Measurements from ENCODE around the gene GPR107. TPM values are rescaled to one million over a fixed set of nuclear protein-coding genes. Genes with fewer than 3 reads are reported as not detected.
A peak's percentile ranks its signal among the peaks of the same experiment; 100 is the strongest.

The GPR107 gene
- total and polyA plus RNA-seq, 3 experiments from 2014 or later = 4.2 to 21.4 (median 21.3) TPM

DNA sequence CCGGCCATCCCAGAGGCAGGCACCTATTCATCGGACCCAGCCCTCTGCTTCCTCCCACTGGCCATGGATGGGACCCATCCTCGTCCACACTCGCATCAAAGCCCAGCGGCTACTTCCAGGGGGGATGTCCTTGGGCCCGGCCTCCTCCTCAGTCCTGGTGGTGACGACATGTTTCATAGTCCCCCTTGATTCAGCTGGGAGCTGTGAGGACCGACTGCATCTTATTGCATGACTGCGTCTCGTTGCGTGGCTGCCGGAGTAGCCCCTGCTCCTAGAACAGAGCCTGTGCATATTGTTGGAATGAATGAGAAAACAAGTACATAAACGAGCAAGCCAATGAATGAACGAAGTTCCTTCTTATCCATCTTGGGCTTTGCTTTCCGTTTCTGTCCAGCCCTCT is 131.3 kb downstream of the GPR107 start:
- no peaks in the 10 kb centered on the region for H3K9me3 Mint-ChIP-seq
- H3K27ac Mint-ChIP-seq = peak overlapping the region in 1 of 8 donors; percentile 91
- no peaks in the 10 kb centered on the region for H3K4me1 Mint-ChIP-seq
- H3K4me3 Mint-ChIP-seq = no peak overlapping the region
- CTCF ChIA-PET = interaction anchor here (1.2 kb wide), 1 partner anchor 57 kb away, joined by 5 read pairs; no protein-coding TSS in a partner anchor
- no peaks in the 10 kb centered on the region for H3K4me1 ChIP-seq (ENCODE audit: insufficient read depth, low read length)
- H3K27ac ChIP-seq (ENCODE audit: low read depth, low read length) = no peak overlapping the region
- peaks cover 0 to 3% of the 10 kb centered on the region in 2 donors for H3K27me3 Mint-ChIP-seq
- H3K9me3 ChIP-seq (ENCODE audit: low read length) = no peaks in the 10 kb centered on the region
- no peak for DNase-seq
- H3K36me3 Mint-ChIP-seq = no peaks in the 10 kb centered on the region
- POLR2A ChIA-PET = no interaction called here
- no peaks in the 10 kb centered on the region for H3K27me3 ChIP-seq (ENCODE audit: insufficient read depth, low read length, poor library complexity, severe bottlenecking)
- no peaks in the 10 kb centered on the region for H3K36me3 ChIP-seq (ENCODE audit: insufficient read depth, low read length)
- H3K4me3 ChIP-seq (ENCODE audit: low read length) = no peak overlapping the region

DNA sequence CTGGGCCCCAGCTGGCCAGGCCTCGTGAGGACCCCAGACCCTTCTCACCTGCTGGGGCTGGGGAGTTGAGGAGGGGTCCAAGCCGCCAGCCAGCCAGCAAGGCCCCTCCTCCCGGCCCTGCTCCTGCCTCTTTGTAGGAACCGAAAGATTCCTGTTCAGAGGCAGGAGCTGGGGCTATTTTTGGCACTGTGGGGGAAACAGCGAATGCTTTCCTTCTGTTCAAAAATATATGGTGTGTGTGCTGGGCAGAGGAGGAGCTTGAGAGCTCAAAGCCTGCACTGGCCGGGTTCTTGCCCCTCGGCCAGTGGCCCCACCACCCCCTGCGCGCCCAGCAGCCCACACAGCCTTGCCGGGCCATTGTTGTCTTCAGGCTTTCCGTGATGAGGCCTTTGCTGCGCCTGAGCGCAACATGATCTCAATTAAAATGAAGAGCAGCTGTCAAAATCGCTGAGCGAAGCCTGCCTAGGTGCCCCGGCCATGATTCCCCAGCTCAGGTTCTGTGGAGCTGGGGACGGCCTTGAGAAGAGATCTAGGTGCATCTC is 131.9 kb downstream of the GPR107 start:
- DNase-seq = no peak
- Mint-ChIP-seq H3K27ac (peak overlapping the region in 1 of 8 donors; percentile 54), H3K9me3 (no peaks in the 10 kb centered on the region), H3K4me1 (no peaks in the 10 kb centered on the region), H3K4me3 (no peak overlapping the region), H3K27me3 (peaks cover 0 to 3% of the 10 kb centered on the region in 2 donors), H3K36me3 (no peaks in the 10 kb centered on the region)
- ChIA-PET POLR2A (no interaction called here), CTCF (interaction anchor here (1.2 kb wide), 1 partner anchor 57 kb away, joined by 5 read pairs; no protein-coding TSS in a partner anchor)
- Histone ChIP-seq H3K9me3 (ENCODE audit: low read length) (no peaks in the 10 kb centered on the region), H3K36me3 (ENCODE audit: insufficient read depth, low read length) (no peaks in the 10 kb centered on the region), H3K27ac (ENCODE audit: low read depth, low read length) (no peak overlapping the region), H3K27me3 (ENCODE audit: insufficient read depth, low read length, poor library complexity, severe bottlenecking) (no peaks in the 10 kb centered on the region), H3K4me3 (ENCODE audit: low read length) (no peak overlapping the region), H3K4me1 (ENCODE audit: insufficient read depth, low read length) (no peaks in the 10 kb centered on the region)

GRCh38 chr9:130186051-130186450 is 132.3 kb downstream of the GPR107 start:
- no peaks in the 10 kb centered on the region for H3K27me3 ChIP-seq (ENCODE audit: insufficient read depth, low read length, poor library complexity, severe bottlenecking)
- Mint-ChIP-seq H3K4me1 (no peaks in the 10 kb centered on the region), H3K9me3 (no peaks in the 10 kb centered on the region), H3K27ac (peak overlapping the region in 2 of 8 donors; percentile 33 to 54), H3K27me3 (peaks cover 0 to 3% of the 10 kb centered on the region in 2 donors), H3K36me3 (no peaks in the 10 kb centered on the region), H3K4me3 (no peak overlapping the region)
- no peaks in the 10 kb centered on the region for H3K36me3 ChIP-seq (ENCODE audit: insufficient read depth, low read length)
- ChIA-PET POLR2A (no interaction called here), CTCF (interaction anchor here (1.2 kb wide), 1 partner anchor 56 kb away, joined by 5 read pairs; no protein-coding TSS in a partner anchor)
- no peaks in the 10 kb centered on the region for H3K4me1 ChIP-seq (ENCODE audit: insufficient read depth, low read length)
- H3K9me3 ChIP-seq (ENCODE audit: low read length) = no peaks in the 10 kb centered on the region
- H3K27ac ChIP-seq (ENCODE audit: low read depth, low read length) = no peak overlapping the region
- H3K4me3 ChIP-seq (ENCODE audit: low read length) = no peak overlapping the region
- DNase-seq = no peak

- CTCF ChIA-PET = no interaction called here
Measured at GRCh38 chr9:130186839-130187522, 133.3 kb downstream of the GPR107 start.

DNA sequence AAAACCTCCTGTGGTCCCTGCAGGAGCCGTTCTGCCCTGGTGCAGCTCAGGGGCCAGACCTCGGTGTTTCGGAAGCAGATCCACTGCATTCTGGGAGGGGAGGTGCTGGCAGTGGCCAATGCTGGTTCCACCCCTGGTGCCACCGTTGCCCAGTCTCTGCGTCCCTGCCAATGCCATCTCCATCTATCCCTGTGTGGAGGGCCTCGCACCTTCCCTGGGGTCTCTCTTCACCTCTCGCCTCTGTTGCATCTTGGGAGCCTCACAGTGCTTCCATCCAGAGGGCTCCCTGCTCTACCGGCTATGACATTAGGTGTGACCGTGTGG is 133.8 kb downstream of the GPR107 start:
- no peak overlapping the region for H3K4me3 Mint-ChIP-seq
- DNase-seq = no peak
- no peak overlapping the region for H3K4me3 ChIP-seq (ENCODE audit: low read length)

More at GRCh38 chr9:130186839-130187522, 133.3 kb downstream of the GPR107 start:
- H3K36me3 ChIP-seq (ENCODE audit: insufficient read depth, low read length) = no peaks in the 10 kb centered on the region
- peak overlapping the region in 1 of 8 donors; percentile 57 for H3K27ac Mint-ChIP-seq
- no peaks in the 10 kb centered on the region for H3K4me1 ChIP-seq (ENCODE audit: insufficient read depth, low read length)
- peaks cover 0 to 3% of the 10 kb centered on the region in 2 donors for H3K27me3 Mint-ChIP-seq
- no peaks in the 10 kb centered on the region for H3K9me3 ChIP-seq (ENCODE audit: low read length)
- POLR2A ChIA-PET = no interaction called here
- no peaks in the 10 kb centered on the region for H3K36me3 Mint-ChIP-seq
- no peak overlapping the region for H3K27ac ChIP-seq (ENCODE audit: low read depth, low read length)
- DNase-seq = no peak
- H3K4me1 Mint-ChIP-seq = no peaks in the 10 kb centered on the region
- no peak overlapping the region for H3K4me3 ChIP-seq (ENCODE audit: low read length)
- H3K4me3 Mint-ChIP-seq = no peak overlapping the region
- no peaks in the 10 kb centered on the region for H3K27me3 ChIP-seq (ENCODE audit: insufficient read depth, low read length, poor library complexity, severe bottlenecking)
- H3K9me3 Mint-ChIP-seq = no peaks in the 10 kb centered on the region

GRCh38 chr9:130188860-130189481 is 135.3 kb downstream of the GPR107 start:
- Mint-ChIP-seq H3K4me1 (peaks cover 0 to under 1% (median 0%) of the 10 kb centered on the region in 3 donors), H3K4me3 (no peak overlapping the region), H3K36me3 (no peaks in the 10 kb centered on the region), H3K27ac (no peak overlapping the region), H3K9me3 (no peaks in the 10 kb centered on the region), H3K27me3 (peaks cover 3 to 6% of the 10 kb centered on the region in 2 donors)
- ChIA-PET POLR2A (no interaction called here), CTCF (no interaction called here)
- Histone ChIP-seq H3K36me3 (ENCODE audit: insufficient read depth, low read length) (no peaks in the 10 kb centered on the region), H3K4me1 (ENCODE audit: insufficient read depth, low read length) (no peaks in the 10 kb centered on the region), H3K9me3 (ENCODE audit: low read length) (no peaks in the 10 kb centered on the region), H3K27ac (ENCODE audit: low read depth, low read length) (no peak overlapping the region), H3K27me3 (ENCODE audit: insufficient read depth, low read length, poor library complexity, severe bottlenecking) (no peaks in the 10 kb centered on the region), H3K4me3 (ENCODE audit: low read length) (no peak overlapping the region)
- no peak for DNase-seq

More for the DNA sequence above, 133.8 kb downstream of the GPR107 start:
- ChIA-PET POLR2A (no interaction called here), CTCF (no interaction called here)
- Mint-ChIP-seq H3K27me3 (peaks cover 3% of the 10 kb centered on the region in 2 donors), H3K4me1 (no peaks in the 10 kb centered on the region), H3K9me3 (no peaks in the 10 kb centered on the region), H3K27ac (peak overlapping the region in 3 of 8 donors; percentile 57 to 64 (median 57)), H3K36me3 (no peaks in the 10 kb centered on the region)
- H3K4me1 ChIP-seq (ENCODE audit: insufficient read depth, low read length) = no peaks in the 10 kb centered on the region
- H3K27me3 ChIP-seq (ENCODE audit: insufficient read depth, low read length, poor library complexity, severe bottlenecking) = no peaks in the 10 kb centered on the region
- H3K36me3 ChIP-seq (ENCODE audit: insufficient read depth, low read length) = no peaks in the 10 kb centered on the region
- no peak overlapping the region for H3K27ac ChIP-seq (ENCODE audit: low read depth, low read length)
- no peaks in the 10 kb centered on the region for H3K9me3 ChIP-seq (ENCODE audit: low read length)

Other genes starting within 250 kb of the GPR107 start
- gene TOR1A, start 229.8 kb upstream of the GPR107 start, total RNA-seq = 10 to 100 TPM; 53.8 to 53.9 TPM
- gene TOR1A, start 229.8 kb upstream of the GPR107 start, polyA plus RNA-seq = 73.8 TPM
- gene C9orf78, start 218.6 kb upstream of the GPR107 start, total RNA-seq = 10 to 100 TPM; 71.4 to 76.4 TPM
- 249 TPM for gene C9orf78, start 218.6 kb upstream of the GPR107 start, polyA plus RNA-seq
- 10 to 100 TPM; 50.2 to 50.8 TPM for gene USP20, start 218.4 kb upstream of the GPR107 start, total RNA-seq
- 50.3 TPM for gene USP20, start 218.4 kb upstream of the GPR107 start, polyA plus RNA-seq
- gene FNBP1, start 10.7 kb upstream of the GPR107 start, total RNA-seq = 100 to 1,000 TPM; 226 to 230 TPM
- 176 TPM for gene FNBP1, start 10.7 kb upstream of the GPR107 start, polyA plus RNA-seq
- gene NCS1, start 118.5 kb downstream of the GPR107 start, total RNA-seq = 10 to 100 TPM; 23.6 to 24.3 TPM
- 0.54 TPM for gene NCS1, start 118.5 kb downstream of the GPR107 start, polyA plus RNA-seq
- not detected for gene HMCN2, start 211.9 kb downstream of the GPR107 start, total RNA-seq
- not detected for gene HMCN2, start 211.9 kb downstream of the GPR107 start, polyA plus RNA-seq

Data from CD8-positive, alpha-beta memory T cell (primary cell).